ENCODE measurements around the gene MRAP2.

The MRAP2 gene

DNA sequence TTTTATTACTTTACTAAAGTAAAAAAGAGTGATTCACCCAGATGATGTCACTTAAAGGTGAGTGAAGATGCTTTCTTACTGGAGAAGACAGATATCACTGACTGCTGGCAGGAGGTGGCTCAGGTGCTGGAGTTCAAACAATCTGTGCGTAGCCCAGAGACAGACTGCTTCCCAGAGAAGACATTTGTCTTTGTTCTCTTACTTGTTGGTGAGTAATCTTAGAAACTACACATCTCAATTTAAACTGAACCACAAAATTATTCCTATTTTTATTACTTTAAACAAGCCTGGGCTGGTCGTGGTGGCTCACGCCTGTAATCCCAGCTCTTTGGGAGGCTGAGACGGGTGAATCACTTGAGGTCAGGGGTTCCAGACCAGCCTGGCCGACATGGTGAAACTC lies 101.7 kb downstream of the MRAP2 start:
- no peak overlapping the region for H3K4me3 ChIP-seq (ENCODE audit: low read depth, low read length)

DNA sequence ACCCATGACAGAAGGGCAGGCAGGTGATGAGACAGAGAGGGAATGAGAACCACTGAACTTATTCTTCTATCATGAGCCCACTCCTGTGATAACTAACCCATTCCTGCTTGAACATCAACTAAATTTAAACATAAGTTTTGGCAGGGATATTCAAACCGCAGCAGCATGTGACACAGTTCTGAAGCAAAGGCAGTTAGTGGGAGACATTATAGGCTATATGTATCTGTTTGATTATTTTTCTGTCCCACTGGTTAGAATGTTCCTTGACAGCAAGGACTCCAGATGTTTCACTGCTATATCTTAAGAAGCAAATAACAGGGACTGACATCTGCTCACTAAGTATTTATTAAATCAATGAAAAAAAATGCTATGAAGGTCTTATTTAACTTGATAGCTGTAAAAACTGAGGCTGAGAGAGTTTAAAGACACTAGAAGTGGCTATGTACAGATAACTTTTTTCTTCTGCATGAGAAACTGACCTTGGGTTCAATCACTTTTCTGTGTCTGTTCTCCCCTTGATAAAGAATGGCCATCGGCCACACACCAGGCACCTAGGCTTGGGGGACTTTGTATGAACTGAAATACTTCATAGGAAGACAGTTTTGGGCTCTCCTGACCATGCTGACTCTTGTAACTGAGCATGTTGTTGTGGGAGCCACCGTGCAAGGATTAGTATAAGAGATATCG lies 102.9 kb downstream of the MRAP2 start:
- DNase-seq (ENCODE audit: low read depth), result no peak

More for the DNA sequence above, 101.7 kb downstream of the MRAP2 start:
- DNase-seq (ENCODE audit: low read depth), result no peak
- TF ChIP-seq, protein P1, sequence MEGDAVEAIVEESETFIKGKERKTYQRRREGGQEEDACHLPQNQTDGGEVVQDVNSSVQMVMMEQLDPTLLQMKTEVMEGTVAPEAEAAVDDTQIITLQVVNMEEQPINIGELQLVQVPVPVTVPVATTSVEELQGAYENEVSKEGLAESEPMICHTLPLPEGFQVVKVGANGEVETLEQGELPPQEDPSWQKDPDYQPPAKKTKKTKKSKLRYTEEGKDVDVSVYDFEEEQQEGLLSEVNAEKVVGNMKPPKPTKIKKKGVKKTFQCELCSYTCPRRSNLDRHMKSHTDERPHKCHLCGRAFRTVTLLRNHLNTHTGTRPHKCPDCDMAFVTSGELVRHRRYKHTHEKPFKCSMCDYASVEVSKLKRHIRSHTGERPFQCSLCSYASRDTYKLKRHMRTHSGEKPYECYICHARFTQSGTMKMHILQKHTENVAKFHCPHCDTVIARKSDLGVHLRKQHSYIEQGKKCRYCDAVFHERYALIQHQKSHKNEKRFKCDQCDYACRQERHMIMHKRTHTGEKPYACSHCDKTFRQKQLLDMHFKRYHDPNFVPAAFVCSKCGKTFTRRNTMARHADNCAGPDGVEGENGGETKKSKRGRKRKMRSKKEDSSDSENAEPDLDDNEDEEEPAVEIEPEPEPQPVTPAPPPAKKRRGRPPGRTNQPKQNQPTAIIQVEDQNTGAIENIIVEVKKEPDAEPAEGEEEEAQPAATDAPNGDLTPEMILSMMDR (IDR thresholded peaks at IDR 0.05; ENCODE audit: insufficient read depth, low read depth, low read length, missing control alignments), result no peak

DNA sequence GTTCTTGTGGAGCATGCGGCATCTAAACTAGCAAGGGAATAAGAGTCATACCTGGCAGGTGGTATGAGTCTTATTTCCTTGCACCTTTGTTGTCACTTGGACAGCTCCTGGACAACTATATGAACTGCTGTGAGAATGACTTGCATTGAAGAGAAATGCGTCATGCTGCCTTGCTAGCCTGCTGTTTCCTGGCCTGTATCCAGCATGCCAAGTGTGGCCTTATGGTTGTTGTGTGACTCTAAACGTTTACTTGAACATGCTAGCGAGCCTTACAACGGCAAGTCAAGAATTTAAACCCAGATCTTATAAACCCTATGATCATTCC lies 103.4 kb downstream of the MRAP2 start:
- H3K4me3 ChIP-seq (ENCODE audit: low read depth, low read length), result no peak overlapping the region
- no peak for DNase-seq (ENCODE audit: low read depth)
- TF ChIP-seq, protein P1 (IDR thresholded peaks at IDR 0.05; ENCODE audit: insufficient read depth, low read depth, low read length, missing control alignments), result no peak

More for the DNA sequence above, 102.9 kb downstream of the MRAP2 start:
- H3K4me3 ChIP-seq (ENCODE audit: low read depth, low read length), result no peak overlapping the region
- TF ChIP-seq, protein P1 (IDR thresholded peaks at IDR 0.05; ENCODE audit: insufficient read depth, low read depth, low read length, missing control alignments), result no peak

DNA sequence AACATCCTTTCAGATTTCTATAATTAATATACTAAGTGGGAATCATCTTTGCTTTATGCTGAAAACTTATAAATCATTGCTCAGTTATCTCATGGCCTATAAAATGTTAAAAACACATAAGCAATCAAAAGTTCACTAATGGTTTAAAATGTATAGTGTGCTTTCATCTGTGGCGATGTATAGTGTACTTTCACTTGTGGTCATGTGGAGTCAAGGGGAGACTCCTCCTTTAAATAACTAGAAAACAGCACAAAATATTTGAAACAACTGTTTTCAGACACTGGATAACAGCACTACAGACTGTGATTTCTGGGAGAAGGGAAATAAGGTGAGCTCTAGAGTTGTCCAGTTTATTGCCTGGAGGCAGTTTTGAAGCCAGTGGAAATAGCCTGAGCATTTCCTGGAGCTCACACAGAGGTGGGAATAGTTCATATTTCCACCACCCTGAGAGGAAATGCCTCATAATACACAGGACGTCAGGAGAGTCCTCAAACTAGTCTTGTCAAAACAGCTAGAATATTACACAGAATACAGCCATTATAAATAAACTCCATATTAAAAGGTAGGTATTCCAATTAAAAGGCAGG lies 104.5 kb downstream of the MRAP2 start:
- TF ChIP-seq, protein P1 (IDR thresholded peaks at IDR 0.05; ENCODE audit: insufficient read depth, low read depth, low read length, missing control alignments), result no peak
- no peak overlapping the region for H3K4me3 ChIP-seq (ENCODE audit: low read depth, low read length)
- no peak for DNase-seq (ENCODE audit: low read depth)

DNA sequence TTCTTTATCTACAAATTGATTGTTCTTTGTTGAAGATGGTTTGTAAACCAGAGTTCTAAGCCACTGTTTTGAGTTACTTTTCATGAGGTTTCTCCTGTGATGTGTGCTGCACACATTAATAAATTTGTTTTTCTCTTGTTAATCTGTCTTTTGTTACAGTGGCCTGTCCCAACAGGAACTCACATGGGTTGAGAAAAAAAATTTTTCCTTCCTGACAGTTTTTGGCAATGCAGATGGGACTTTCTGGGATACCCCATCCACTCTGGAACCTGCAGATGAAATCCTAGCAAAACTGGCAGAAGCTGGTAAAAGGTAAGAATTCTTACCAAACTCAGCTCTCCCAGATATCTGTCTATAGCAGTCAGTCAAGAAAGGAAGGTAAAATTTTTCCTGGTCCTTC lies 105.7 kb downstream of the MRAP2 start:
- TF ChIP-seq, protein P1 (IDR thresholded peaks at IDR 0.05; ENCODE audit: insufficient read depth, low read depth, low read length, missing control alignments), result no peak
- no peak for DNase-seq (ENCODE audit: low read depth)
- no peak overlapping the region for H3K4me3 ChIP-seq (ENCODE audit: low read depth, low read length)
